ENCODE measurements around the gene PCYT2.
A peak's percentile ranks its signal among the peaks of the same experiment; 100 is the strongest.

PCYT2 gene

GRCh38 chr17:81944858-81945257 is 33.7 kb upstream of the PCYT2 start:
- H3K4me1 Mint-ChIP-seq = peaks cover 6% of the 10 kb centered on the region
- H3K36me3 Mint-ChIP-seq (ENCODE audit: low read depth) = no peaks in the 10 kb centered on the region
- no peak overlapping the region for H3K4me3 Mint-ChIP-seq
- peaks cover 3% of the 10 kb centered on the region for H3K27me3 Mint-ChIP-seq (ENCODE audit: low read depth)
- TF ChIP-seq, protein P1, sequence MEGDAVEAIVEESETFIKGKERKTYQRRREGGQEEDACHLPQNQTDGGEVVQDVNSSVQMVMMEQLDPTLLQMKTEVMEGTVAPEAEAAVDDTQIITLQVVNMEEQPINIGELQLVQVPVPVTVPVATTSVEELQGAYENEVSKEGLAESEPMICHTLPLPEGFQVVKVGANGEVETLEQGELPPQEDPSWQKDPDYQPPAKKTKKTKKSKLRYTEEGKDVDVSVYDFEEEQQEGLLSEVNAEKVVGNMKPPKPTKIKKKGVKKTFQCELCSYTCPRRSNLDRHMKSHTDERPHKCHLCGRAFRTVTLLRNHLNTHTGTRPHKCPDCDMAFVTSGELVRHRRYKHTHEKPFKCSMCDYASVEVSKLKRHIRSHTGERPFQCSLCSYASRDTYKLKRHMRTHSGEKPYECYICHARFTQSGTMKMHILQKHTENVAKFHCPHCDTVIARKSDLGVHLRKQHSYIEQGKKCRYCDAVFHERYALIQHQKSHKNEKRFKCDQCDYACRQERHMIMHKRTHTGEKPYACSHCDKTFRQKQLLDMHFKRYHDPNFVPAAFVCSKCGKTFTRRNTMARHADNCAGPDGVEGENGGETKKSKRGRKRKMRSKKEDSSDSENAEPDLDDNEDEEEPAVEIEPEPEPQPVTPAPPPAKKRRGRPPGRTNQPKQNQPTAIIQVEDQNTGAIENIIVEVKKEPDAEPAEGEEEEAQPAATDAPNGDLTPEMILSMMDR (IDR thresholded peaks at IDR 0.05; ENCODE audit: unreplicated experiment in 3 of 3) = no peak
- no peaks in the 10 kb centered on the region for H3K9me3 Mint-ChIP-seq
- H3K27ac Mint-ChIP-seq = no peak overlapping the region

GRCh38 chr17:81942167-81942553 is 31.0 kb upstream of the PCYT2 start:
- Mint-ChIP-seq H3K27ac (peak overlapping the region in 1 of 3 experiments; percentile 37), H3K4me3 (peak overlapping the region in 1 of 3 experiments; percentile 29), H3K9me3 (no peaks in the 10 kb centered on the region), H3K36me3 (ENCODE audit: low read depth) (no peaks in the 10 kb centered on the region), H3K27me3 (ENCODE audit: low read depth) (peaks cover 7% of the 10 kb centered on the region), H3K4me1 (peaks cover 20% of the 10 kb centered on the region)
- TF ChIP-seq, protein P1 (IDR thresholded peaks at IDR 0.05; ENCODE audit: unreplicated experiment in 3 of 3) = no peak

DNA sequence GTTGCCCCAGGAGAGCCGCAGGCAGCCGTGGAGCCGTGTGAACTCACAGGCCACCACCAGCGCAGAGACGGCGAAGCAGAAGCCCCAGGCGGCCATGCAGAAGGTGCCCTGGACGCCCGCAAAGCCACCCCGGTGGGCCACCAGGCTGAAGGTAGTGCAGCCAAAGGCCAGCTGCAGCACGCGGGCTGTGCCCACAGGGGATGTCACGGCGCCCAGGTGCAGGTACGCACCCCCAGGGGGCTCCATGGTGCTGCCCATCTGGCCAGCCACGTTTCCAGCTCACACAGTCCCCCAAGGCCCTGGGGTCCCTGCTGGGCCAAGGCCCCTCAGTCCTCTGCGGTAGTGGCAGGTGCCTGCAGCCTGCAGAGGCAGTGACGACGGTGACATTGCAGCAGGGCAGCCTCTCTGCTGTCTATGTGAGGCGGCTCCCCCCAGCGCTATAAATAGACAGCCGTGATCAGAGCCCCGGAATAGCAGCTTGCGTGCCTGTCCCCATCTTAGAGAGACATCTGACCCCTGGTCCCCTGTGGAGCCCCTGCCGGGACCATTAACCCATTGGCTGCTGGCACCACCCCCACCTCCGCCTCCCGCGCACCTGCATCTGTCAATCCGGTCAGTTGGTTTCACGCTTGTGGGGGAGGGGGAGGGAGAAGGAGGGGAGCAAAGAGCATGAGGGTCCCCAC is 30.4 kb upstream of the PCYT2 start:
- Mint-ChIP-seq H3K36me3 (ENCODE audit: low read depth) (no peaks in the 10 kb centered on the region), H3K4me1 (peaks cover 20% of the 10 kb centered on the region), H3K4me3 (no peak overlapping the region), H3K27me3 (ENCODE audit: low read depth) (peaks cover 7% of the 10 kb centered on the region), H3K27ac (no peak overlapping the region), H3K9me3 (no peaks in the 10 kb centered on the region)
- TF ChIP-seq, protein P1 (IDR thresholded peaks at IDR 0.05; ENCODE audit: unreplicated experiment in 3 of 3) = no peak

DNA sequence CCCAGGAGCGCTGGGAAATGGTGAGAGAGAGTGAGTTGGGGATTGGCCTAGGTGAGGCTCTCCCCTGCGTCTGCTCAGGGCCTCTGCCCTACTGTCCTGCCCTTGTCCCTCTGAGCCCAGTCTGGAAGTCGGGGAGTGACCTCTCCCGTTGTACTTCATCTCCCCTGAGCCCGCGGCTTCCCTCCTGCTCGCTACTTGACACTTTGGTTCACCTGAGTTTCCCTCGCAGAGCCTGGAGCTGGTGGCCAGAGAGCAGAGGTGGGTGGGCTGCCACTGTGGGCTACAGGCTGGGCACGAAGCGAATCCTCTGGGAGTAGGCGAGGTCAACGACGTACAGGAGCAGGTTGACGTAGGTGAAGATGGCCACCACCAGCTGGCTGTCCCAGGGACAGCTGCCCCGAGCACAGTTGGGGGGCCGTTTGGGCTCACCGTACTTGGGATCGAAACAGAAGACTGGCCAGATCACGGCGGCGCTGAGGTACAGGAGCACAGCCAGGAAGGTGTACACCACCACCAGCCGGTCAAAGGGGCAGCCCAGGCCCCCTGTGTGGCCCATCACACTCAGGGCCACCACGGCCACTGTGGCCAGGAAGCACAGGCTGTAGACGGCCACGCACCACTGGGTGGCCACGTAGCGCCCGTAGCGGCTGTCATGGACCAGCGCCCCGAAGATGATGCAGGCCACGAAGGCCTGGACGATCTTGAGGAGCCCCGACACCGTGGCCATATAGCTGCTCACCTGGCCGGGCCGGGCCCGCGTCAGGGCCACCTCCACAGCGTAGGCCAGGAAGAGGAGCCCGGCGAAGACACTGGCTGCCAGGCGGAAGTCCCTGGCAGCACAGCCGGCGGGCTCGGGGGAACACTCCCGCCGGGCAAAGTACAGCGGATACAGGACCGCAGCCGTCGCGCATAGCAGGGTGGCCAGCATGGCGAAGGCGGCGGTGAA is 29.6 kb upstream of the PCYT2 start:
- H3K27me3 Mint-ChIP-seq (ENCODE audit: low read depth) = peaks cover 7% of the 10 kb centered on the region

DNA sequence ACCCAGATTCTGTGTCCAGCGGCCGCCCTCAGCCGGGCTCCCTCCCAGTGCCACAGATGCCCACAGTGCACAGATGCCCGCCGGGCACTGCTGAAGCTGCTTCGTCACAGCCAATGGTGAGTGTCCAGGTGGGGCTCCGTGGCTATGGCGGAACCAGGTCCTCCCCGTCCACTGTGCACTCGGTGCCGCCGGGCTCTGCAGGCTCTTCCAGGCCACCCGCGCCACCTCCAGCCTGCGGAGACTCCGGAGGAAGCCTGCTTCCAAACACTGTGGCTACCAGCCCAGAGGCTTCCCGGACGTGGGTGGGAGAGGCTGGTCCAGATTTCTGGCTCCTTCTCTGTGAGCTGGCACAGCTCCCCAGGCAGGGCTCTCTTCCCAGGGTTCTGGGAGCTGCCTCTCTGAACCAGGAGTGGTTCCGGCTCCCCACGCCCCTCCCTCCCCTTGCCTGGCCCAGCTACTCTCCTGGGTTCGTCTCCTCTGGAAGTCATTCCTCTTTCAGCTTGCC is 28.7 kb upstream of the PCYT2 start:
- Mint-ChIP-seq H3K4me3 (peak overlapping the region in 2 of 3 experiments; percentile 25 to 56), H3K27me3 (ENCODE audit: low read depth) (peaks cover 4% of the 10 kb centered on the region), H3K4me1 (peaks cover 20% of the 10 kb centered on the region), H3K36me3 (ENCODE audit: low read depth) (no peaks in the 10 kb centered on the region), H3K9me3 (no peaks in the 10 kb centered on the region), H3K27ac (no peak overlapping the region)
- TF ChIP-seq, protein P1 (IDR thresholded peaks at IDR 0.05; ENCODE audit: unreplicated experiment in 3 of 3) = no peak

More for the DNA sequence above, 29.6 kb upstream of the PCYT2 start:
- Mint-ChIP-seq H3K27ac (no peak overlapping the region), H3K4me1 (peaks cover 20% of the 10 kb centered on the region), H3K36me3 (ENCODE audit: low read depth) (no peaks in the 10 kb centered on the region), H3K4me3 (peak overlapping the region in 1 of 3 experiments; percentile 25), H3K9me3 (no peaks in the 10 kb centered on the region)
- TF ChIP-seq, protein P1 (IDR thresholded peaks at IDR 0.05; ENCODE audit: unreplicated experiment in 3 of 3) = no peak
